ENCODE results near the gene DDX59. TPM values are rescaled to one million over a fixed set of nuclear protein-coding genes. Genes with fewer than 3 reads are reported as not detected.

The DDX59 gene
- total RNA-seq, 4 donors from 2014 or later = 28.0 to 37.3 (median 28.3) TPM

GRCh38 chr1:200693327-200693726 is 23.6 kb upstream of the DDX59 start:
- TF ChIP-seq EP300 (IDR thresholded peaks at IDR 0.05) (no peak), POLR2AphosphoS5 (IDR thresholded peaks at IDR 0.05) (no peak), POLR2A (IDR thresholded peaks at IDR 0.05) (no peak)
- TF ChIP-seq, protein P1, sequence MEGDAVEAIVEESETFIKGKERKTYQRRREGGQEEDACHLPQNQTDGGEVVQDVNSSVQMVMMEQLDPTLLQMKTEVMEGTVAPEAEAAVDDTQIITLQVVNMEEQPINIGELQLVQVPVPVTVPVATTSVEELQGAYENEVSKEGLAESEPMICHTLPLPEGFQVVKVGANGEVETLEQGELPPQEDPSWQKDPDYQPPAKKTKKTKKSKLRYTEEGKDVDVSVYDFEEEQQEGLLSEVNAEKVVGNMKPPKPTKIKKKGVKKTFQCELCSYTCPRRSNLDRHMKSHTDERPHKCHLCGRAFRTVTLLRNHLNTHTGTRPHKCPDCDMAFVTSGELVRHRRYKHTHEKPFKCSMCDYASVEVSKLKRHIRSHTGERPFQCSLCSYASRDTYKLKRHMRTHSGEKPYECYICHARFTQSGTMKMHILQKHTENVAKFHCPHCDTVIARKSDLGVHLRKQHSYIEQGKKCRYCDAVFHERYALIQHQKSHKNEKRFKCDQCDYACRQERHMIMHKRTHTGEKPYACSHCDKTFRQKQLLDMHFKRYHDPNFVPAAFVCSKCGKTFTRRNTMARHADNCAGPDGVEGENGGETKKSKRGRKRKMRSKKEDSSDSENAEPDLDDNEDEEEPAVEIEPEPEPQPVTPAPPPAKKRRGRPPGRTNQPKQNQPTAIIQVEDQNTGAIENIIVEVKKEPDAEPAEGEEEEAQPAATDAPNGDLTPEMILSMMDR (IDR thresholded peaks at IDR 0.05) = no peak
- DNase-seq (ENCODE audit: low spot score in 2 of 2) = no peak
- Histone ChIP-seq H3K4me3 (no peak overlapping the region), H3K27me3 (no peaks in the 10 kb centered on the region), H3K4me1 (no peaks in the 10 kb centered on the region), H3K27ac (no peak overlapping the region), H3K9me3 (no peaks in the 10 kb centered on the region), H3K36me3 (no peaks in the 10 kb centered on the region)

DNA sequence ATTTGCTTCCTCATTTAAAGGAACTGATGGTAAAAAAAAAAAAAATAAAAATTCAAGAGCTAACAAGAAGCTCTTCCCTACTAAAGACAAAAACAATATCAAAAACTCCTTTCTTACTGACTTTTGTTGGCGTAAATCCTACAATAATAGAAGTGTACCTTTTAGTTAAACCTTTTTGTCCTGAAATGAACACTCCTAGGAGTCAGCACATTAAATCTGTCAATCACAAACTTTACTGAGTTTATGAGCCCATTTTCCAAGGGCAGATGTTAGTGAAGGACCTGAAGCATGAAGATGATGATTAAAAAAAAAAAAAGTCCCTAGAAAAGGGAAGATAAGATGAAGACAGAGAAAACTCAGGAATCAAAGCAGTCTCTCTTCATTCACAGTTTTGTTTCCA is 22.6 kb upstream of the DDX59 start:
- 97% methylated on average over 1 of the region's 1 CpG for WGBS
- no peak overlapping the region for H3K4me3 ChIP-seq
- TF ChIP-seq POLR2A (IDR thresholded peaks at IDR 0.05) (no peak), EP300 (IDR thresholded peaks at IDR 0.05) (no peak), POLR2AphosphoS5 (IDR thresholded peaks at IDR 0.05) (no peak)
- TF ChIP-seq, protein P1 (IDR thresholded peaks at IDR 0.05) = no peak
- DNase-seq (ENCODE audit: low spot score in 2 of 2) = no peak
- H3K4me1 ChIP-seq = no peaks in the 10 kb centered on the region
- no peaks in the 10 kb centered on the region for H3K36me3 ChIP-seq
- no peaks in the 10 kb centered on the region for H3K27me3 ChIP-seq
- no peak overlapping the region for H3K27ac ChIP-seq
- no peaks in the 10 kb centered on the region for H3K9me3 ChIP-seq

- 31% methylated on average over 2 of the region's 2 CpGs for WGBS
- Histone ChIP-seq H3K4me1 (no peaks in the 10 kb centered on the region), H3K27me3 (no peaks in the 10 kb centered on the region), H3K9me3 (no peaks in the 10 kb centered on the region), H3K36me3 (no peaks in the 10 kb centered on the region), H3K27ac (no peak overlapping the region), H3K4me3 (no peak overlapping the region)
- TF ChIP-seq, protein P1 (IDR thresholded peaks at IDR 0.05) = no peak
- TF ChIP-seq EP300 (IDR thresholded peaks at IDR 0.05) (no peak), POLR2AphosphoS5 (IDR thresholded peaks at IDR 0.05) (no peak), POLR2A (IDR thresholded peaks at IDR 0.05) (no peak)
- DNase-seq (ENCODE audit: low spot score in 2 of 2) = no peak
Measured at GRCh38 chr1:200686620-200687019, 16.9 kb upstream of the DDX59 start.

GRCh38 chr1:200684015-200684414 is 14.3 kb upstream of the DDX59 start:
- DNase-seq (ENCODE audit: low spot score in 2 of 2) = no peak
- no peak overlapping the region for H3K27ac ChIP-seq
- 63% methylated on average over 4 of the region's 4 CpGs for WGBS
- H3K4me1 ChIP-seq = no peaks in the 10 kb centered on the region
- H3K36me3 ChIP-seq = no peaks in the 10 kb centered on the region
- H3K4me3 ChIP-seq = no peak overlapping the region
- H3K9me3 ChIP-seq = no peaks in the 10 kb centered on the region
- TF ChIP-seq, protein P1 (IDR thresholded peaks at IDR 0.05) = no peak
- TF ChIP-seq EP300 (IDR thresholded peaks at IDR 0.05) (no peak), POLR2A (IDR thresholded peaks at IDR 0.05) (no peak), POLR2AphosphoS5 (IDR thresholded peaks at IDR 0.05) (no peak)
- H3K27me3 ChIP-seq = no peaks in the 10 kb centered on the region

DNA sequence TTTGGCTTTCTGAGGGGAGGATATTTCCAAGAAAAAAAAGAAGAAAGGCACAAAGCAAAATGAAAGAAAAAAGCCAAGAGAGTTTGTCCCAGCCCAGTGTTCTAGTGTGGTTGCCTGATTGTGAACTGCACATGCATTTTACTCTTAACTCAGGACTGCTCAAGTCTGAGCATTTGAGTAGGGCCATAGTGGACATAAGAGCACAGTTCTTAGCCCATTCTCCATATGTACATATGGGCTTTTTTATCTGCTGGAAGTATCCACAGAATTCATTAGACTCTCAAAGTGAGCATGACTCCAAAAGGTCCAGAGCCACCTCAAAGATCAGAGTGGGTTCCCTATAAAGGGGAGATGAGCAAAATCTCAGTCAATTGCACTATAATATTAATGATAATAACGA is 13.6 kb upstream of the DDX59 start:
- no peak for DNase-seq (ENCODE audit: low spot score in 2 of 2)
- H3K4me1 ChIP-seq = no peaks in the 10 kb centered on the region
- 0% methylated on average over 1 of the region's 1 CpG for WGBS
- H3K4me3 ChIP-seq = no peak overlapping the region
- TF ChIP-seq EP300 (IDR thresholded peaks at IDR 0.05) (no peak), POLR2AphosphoS5 (IDR thresholded peaks at IDR 0.05) (no peak), POLR2A (IDR thresholded peaks at IDR 0.05) (no peak)
- TF ChIP-seq, protein P1 (IDR thresholded peaks at IDR 0.05) = no peak
- H3K9me3 ChIP-seq = no peaks in the 10 kb centered on the region
- no peaks in the 10 kb centered on the region for H3K36me3 ChIP-seq
- H3K27ac ChIP-seq = no peak overlapping the region
- H3K27me3 ChIP-seq = no peaks in the 10 kb centered on the region

Measured in suprapubic skin (tissue), 4 donors.